ENCODE measurements around the gene MUC6. TPM values are rescaled to one million over a fixed set of nuclear protein-coding genes. Genes with fewer than 3 reads are reported as not detected.

MUC6 gene
- total and polyA plus RNA-seq, 2 of the 8 experiments (the other 6 are each of a cell fraction or from before 2014, with no cell fraction given) = not detected

DNA sequence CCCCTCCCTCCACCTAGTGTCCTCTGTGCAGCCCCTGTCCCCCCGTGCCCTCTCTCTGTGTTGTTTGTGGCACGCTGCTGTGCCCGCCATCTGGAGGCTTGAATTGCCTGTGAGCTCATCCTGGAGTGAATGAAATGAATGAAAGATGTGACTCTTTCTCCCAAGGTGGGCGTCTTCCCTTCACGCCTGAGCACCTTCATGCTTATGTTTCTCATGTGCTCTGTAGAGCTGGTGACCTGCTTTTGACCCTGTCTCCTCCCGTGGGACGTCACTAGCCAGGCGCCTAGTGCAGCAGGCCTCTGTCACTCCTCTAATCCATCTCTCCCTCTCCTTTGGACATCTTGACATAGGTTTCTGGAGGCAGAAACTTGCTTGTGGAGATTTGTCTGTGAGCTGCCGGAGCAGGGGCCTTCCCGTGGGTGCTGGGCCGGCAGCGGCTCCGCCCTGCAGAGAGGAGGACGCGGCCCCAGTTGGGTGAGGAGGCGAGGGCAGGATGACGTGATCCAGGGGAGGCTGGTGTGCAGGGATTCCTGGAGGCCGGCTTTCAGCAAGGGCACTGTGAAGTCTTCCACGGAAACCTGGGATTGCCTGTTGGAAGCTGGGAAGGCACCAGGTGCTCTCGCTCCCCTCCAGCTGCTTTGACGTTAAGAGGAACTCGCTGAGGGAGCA is 40.6 kb downstream of the MUC6 start:
- Histone ChIP-seq H3K79me1 (ENCODE audit: low read depth, low read length) (0 out of 2 replicates have a peak, but pooled peaks cover 2% of the 10 kb centered on the region), H3K18ac (ENCODE audit: extremely low read depth, low read length) (no peak overlapping the region), H3K4me3 (ENCODE audit: extremely low read depth in 1 of 4, insufficient read depth in 2 of 4, low read depth in 3 of 4, low read length in 4 of 4) (no peak overlapping the region), H2BK120ac (replicated peaks; ENCODE audit: low read depth, low read length) (no peak overlapping the region), H4K20me1 (replicated peaks in 1 of 2; ENCODE audit: control insufficient read depth in 1 of 2, insufficient read depth in 2 of 2, low read length in 2 of 2) (peaks cover 0 to 16% of the 10 kb centered on the region in 2 experiments), H3K9me3 (ENCODE audit: insufficient read depth in 2 of 2, low read depth in 1 of 2, low read length in 1 of 2) (no peaks in the 10 kb centered on the region), H2BK20ac (ENCODE audit: low read length) (no peak overlapping the region), H3K23me2 (ENCODE audit: low read depth, low read length) (no peaks in the 10 kb centered on the region), H3K9ac (replicated peaks in 1 of 4; ENCODE audit: extremely low read depth in 1 of 4, low read depth in 3 of 4, low read length in 3 of 4) (no peak overlapping the region), H3K56ac (replicated peaks; ENCODE audit: insufficient read length, low read depth, low read length) (no peak overlapping the region), H3K36me3 (ENCODE audit: control insufficient read depth in 2 of 4, insufficient read depth in 4 of 4, low read length in 3 of 4) (peaks cover 12 to 34% (median 27%) of the 10 kb centered on the region in 4 experiments), H3K79me2 (ENCODE audit: control insufficient read depth in 1 of 2, insufficient read depth in 2 of 2, low read length in 2 of 2) (no peaks in the 10 kb centered on the region; a peak in 1 of 4 replicates), H2BK5ac (ENCODE audit: low read depth, low read length) (no peak overlapping the region), H2BK15ac (ENCODE audit: low read length) (no peak overlapping the region), H2AK5ac (ENCODE audit: low read depth, low read length) (no peak overlapping the region), H3K4me2 (ENCODE audit: insufficient read depth in 1 of 2, low read depth in 2 of 2, low read length in 2 of 2) (no peak overlapping the region), H2AFZ (ENCODE audit: low read length) (no peak overlapping the region), H3K27ac (ENCODE audit: low read depth, low read length) (no peak overlapping the region), H4K5ac (ENCODE audit: insufficient read length, low read depth, low read length) (no peak overlapping the region), H3K4ac (replicated peaks; ENCODE audit: insufficient read length, low read depth, low read length) (no peak overlapping the region), H2BK12ac (ENCODE audit: low read depth, low read length) (no peak overlapping the region), H3K14ac (ENCODE audit: insufficient read length) (no peak overlapping the region), H4K8ac (ENCODE audit: extremely low read depth, insufficient read depth, low read length) (no peak overlapping the region; the same call in 1 of the 2 replicates), H3K4me1 (replicated peaks in 1 of 4; ENCODE audit: control insufficient read depth in 3 of 4, insufficient read depth in 4 of 4, low read length in 3 of 4) (no peaks in the 10 kb centered on the region), H3K23ac (ENCODE audit: insufficient read length) (no peak overlapping the region), H4K91ac (replicated peaks; ENCODE audit: insufficient read length, low read length) (no peak overlapping the region), H3K27me3 (replicated peaks in 1 of 4; ENCODE audit: control insufficient read depth in 3 of 4, extremely low read depth in 1 of 4, insufficient read depth in 3 of 4, low read length in 3 of 4) (no peaks in the 10 kb centered on the region)
- CTCF ChIA-PET (ENCODE audit: partially characterized antibody) = interaction anchor here (0.9 to 2.6 kb wide), 9 partner anchors 9 to 252 kb away, joined by 3 to 10 read pairs (median 4); no protein-coding TSS in a partner anchor
- DNase-seq (ENCODE audit: low read depth in 1 of 2, low spot score in 2 of 2) = no peak
- WGBS, 2 experiments (ENCODE audit: extremely low coverage in 1 of 2, insufficient coverage in 1 of 2, insufficient read length in 1 of 2, insufficient replicate concordance in 2 of 2, low coverage in 1 of 2, low lambda C conversion rate in 2 of 2, missing lambda C conversion rate in 1 of 2) = 88% methylated on average over 22 of the region's 22 CpGs; no CpG with 5 or more reads in 1 of the 2 experiments
- POLR2A ChIA-PET (ENCODE audit: partially characterized antibody) = interaction anchor here (1.3 to 2.0 kb wide), 3 partner anchors 11 to 29 kb away, joined by 3 to 7 read pairs (median 6); no protein-coding TSS in a partner anchor
- FAIRE-seq = no peak
- no peak for TF ChIP-seq CBX8 (IDR thresholded peaks at IDR 0.05; ENCODE audit: borderline replicate concordance, low read depth, low read length)
- TF ChIP-seq RNF2 (IDR thresholded peaks at IDR 0.05; ENCODE audit: borderline replicate concordance, low read depth, low read length, missing control alignments, poor library complexity, severe bottlenecking) = no peak
- no peak for TF ChIP-seq CHD1 (IDR thresholded peaks at IDR 0.05; ENCODE audit: low read depth, low read length)
- no peak for TF ChIP-seq SRF (IDR thresholded peaks at IDR 0.05; ENCODE audit: low read depth, low read length)
- no peak for TF ChIP-seq SP2 (IDR thresholded peaks at IDR 0.05; ENCODE audit: low read length)
- no peak for TF ChIP-seq MAFK (IDR thresholded peaks at IDR 0.05; ENCODE audit: low read depth, low read length)
- TF ChIP-seq TAF1 (IDR thresholded peaks at IDR 0.05; ENCODE audit: low read depth, low read length) = no peak
- TF ChIP-seq GTF2F1 (IDR thresholded peaks at IDR 0.05; ENCODE audit: borderline replicate concordance, low read depth, low read length) = no peak
- TF ChIP-seq RAD21 (IDR thresholded peaks at IDR 0.05 in 1 of 2, conservative IDR thresholded peaks at IDR 0.05 in 1 of 2; ENCODE audit: low read depth in 2 of 2, low read length in 2 of 2) = no peak
- TF ChIP-seq E2F6 (IDR thresholded peaks at IDR 0.05) = no peak
- no peak for TF ChIP-seq SP4 (IDR thresholded peaks at IDR 0.05; ENCODE audit: low read length)

All from H1 (cell line).